Measurements from ENCODE around the gene NEDD8. TPM values are rescaled to one million over a fixed set of nuclear protein-coding genes. Genes with fewer than 3 reads are reported as not detected.

Gene NEDD8
- total RNA-seq, 1 experiment from 2014 or later: 178 TPM

DNA sequence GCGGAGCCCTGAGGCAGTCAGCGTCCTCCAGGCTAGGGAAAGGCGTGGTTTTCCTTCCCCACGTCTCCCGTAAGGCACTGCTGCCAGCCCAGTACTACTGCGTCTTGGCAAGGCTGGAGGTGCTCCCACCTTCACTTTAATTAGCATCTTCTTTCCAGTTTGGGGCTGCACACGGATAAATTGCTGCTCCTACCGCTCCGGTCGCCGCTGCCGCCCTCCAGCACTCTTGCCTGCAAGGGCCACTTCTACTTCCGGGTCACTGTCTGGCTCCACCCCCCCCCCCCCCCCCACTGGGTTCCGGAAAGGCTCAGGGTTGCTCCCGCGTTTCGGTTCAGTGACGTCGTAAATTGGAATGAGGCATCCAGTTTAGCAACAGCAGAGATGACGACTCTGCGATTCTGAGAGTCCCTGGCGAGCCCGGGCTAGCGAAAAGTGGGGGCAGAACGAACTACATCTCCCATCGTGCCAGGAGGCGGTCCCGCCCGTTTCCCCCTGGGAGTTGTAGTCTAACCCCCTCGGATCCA is at the start of gene NEDD8 (continued):
- TF ChIP-seq CTCF (IDR thresholded peaks at IDR 0.05 in 2 of 3, conservative IDR thresholded peaks at IDR 0.05 in 1 of 3; ENCODE audit: borderline replicate concordance in 1 of 3, insufficient read depth in 1 of 3, low read depth in 2 of 3, low read length in 2 of 3) (no peak), CBX3 (IDR thresholded peaks at IDR 0.05; ENCODE audit: low read depth) (no peak), SIN3A (IDR thresholded peaks at IDR 0.05; ENCODE audit: low read depth) (no peak)
- TF ChIP-seq, protein P1, sequence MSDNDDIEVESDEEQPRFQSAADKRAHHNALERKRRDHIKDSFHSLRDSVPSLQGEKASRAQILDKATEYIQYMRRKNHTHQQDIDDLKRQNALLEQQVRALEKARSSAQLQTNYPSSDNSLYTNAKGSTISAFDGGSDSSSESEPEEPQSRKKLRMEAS (IDR thresholded peaks at IDR 0.05): peak; percentile 63; the same call in 1 of the 2 replicates

- no peak overlapping the region for H3K9ac ChIP-seq (ENCODE audit: low read length)
- ChIA-PET CTCF (interaction anchor here (1.4 kb wide), 1 partner anchor 16 kb away, joined by 3 read pairs; no protein-coding TSS in a partner anchor), POLR2A (no interaction called here), RAD21 (ENCODE audit: low non-redundant PET in 1 of 2, low total read pairs in 2 of 2, uncharacterized antibody in 2 of 2, unreplicated experiment in 2 of 2) (no interaction called here)
- intact Hi-C loops (cut with micrococcal nuclease): no loop called here
- no TSS peak for BruUV-seq (replicated peaks)
- H3K9me3 ChIP-seq (ENCODE audit: control insufficient read depth in 1 of 2, insufficient read depth in 1 of 2, low read depth in 1 of 2, low read length in 2 of 2): no peaks in the 10 kb centered on the region
- no peaks in the 10 kb centered on the region for H3K4me1 ChIP-seq (ENCODE audit: control insufficient read depth in 1 of 2, insufficient read depth in 2 of 2, low read length in 2 of 2)
- DNase-seq (ENCODE audit: low read depth, low spot score): no peak
- H3K79me2 ChIP-seq (ENCODE audit: insufficient read depth, low read length): no peaks in the 10 kb centered on the region
- no peaks in the 10 kb centered on the region for H4K20me1 ChIP-seq (ENCODE audit: insufficient read depth)
- H3K27me3 ChIP-seq (ENCODE audit: insufficient read depth, low read length): no peaks in the 10 kb centered on the region
- no peak overlapping the region for H2AFZ ChIP-seq (ENCODE audit: low read depth, low read length, poor library complexity, severe bottlenecking)
- H3K9me2 ChIP-seq (ENCODE audit: insufficient read depth): no peaks in the 10 kb centered on the region
- H3K4me3 ChIP-seq (replicated peaks in 1 of 2; ENCODE audit: low read depth in 1 of 2, low read length in 2 of 2): no peak overlapping the region
- H3K4me2 ChIP-seq (ENCODE audit: low read length): no peak overlapping the region
- H3K27ac ChIP-seq (ENCODE audit: low read depth, low read length): no peak overlapping the region
- no peaks in the 10 kb centered on the region for H3K36me3 ChIP-seq (ENCODE audit: control insufficient read depth in 1 of 2, insufficient read depth in 2 of 2, low read length in 2 of 2)
- no peak for ATAC-seq
- TF ChIP-seq EZH2 (IDR thresholded peaks at IDR 0.05) (no peak), JUND (IDR thresholded peaks at IDR 0.05) (no peak), SIN3A (IDR thresholded peaks at IDR 0.05; ENCODE audit: low read depth) (no peak), ELF1 (IDR thresholded peaks at IDR 0.05; ENCODE audit: borderline replicate concordance, low read depth) (no peak), CBX3 (IDR thresholded peaks at IDR 0.05; ENCODE audit: low read depth) (no peak), YY1 (IDR thresholded peaks at IDR 0.05; ENCODE audit: extremely low read depth, insufficient replicate concordance, low read depth, low read length) (no peak), ZNF274 (IDR thresholded peaks at IDR 0.05; ENCODE audit: low read depth, low read length) (no peak), TCF7L2 (IDR thresholded peaks at IDR 0.05; ENCODE audit: borderline replicate concordance, extremely low read depth, insufficient read depth, insufficient read length) (no peak), FOSL1 (IDR thresholded peaks at IDR 0.05; ENCODE audit: low read depth) (no peak), SP1 (IDR thresholded peaks at IDR 0.05; ENCODE audit: low read depth) (no peak), EGR1 (IDR thresholded peaks at IDR 0.05; ENCODE audit: low read depth) (no peak), REST (IDR thresholded peaks at IDR 0.05; ENCODE audit: low read depth) (no peak), ZFX (IDR thresholded peaks at IDR 0.05) (no peak)
- TF ChIP-seq, protein P2, sequence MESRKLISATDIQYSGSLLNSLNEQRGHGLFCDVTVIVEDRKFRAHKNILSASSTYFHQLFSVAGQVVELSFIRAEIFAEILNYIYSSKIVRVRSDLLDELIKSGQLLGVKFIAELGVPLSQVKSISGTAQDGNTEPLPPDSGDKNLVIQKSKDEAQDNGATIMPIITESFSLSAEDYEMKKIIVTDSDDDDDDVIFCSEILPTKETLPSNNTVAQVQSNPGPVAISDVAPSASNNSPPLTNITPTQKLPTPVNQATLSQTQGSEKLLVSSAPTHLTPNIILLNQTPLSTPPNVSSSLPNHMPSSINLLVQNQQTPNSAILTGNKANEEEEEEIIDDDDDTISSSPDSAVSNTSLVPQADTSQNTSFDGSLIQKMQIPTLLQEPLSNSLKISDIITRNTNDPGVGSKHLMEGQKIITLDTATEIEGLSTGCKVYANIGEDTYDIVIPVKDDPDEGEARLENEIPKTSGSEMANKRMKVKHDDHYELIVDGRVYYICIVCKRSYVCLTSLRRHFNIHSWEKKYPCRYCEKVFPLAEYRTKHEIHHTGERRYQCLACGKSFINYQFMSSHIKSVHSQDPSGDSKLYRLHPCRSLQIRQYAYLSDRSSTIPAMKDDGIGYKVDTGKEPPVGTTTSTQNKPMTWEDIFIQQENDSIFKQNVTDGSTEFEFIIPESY (IDR thresholded peaks at IDR 0.05; ENCODE audit: extremely low read depth, insufficient replicate concordance, low read length): no peak
- TF ChIP-seq, protein P1 (IDR thresholded peaks at IDR 0.05): no peak
- TF ChIP-seq, protein P3, sequence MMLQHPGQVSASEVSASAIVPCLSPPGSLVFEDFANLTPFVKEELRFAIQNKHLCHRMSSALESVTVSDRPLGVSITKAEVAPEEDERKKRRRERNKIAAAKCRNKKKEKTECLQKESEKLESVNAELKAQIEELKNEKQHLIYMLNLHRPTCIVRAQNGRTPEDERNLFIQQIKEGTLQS (IDR thresholded peaks at IDR 0.05): no peak
These were observed 49.5 kb upstream of the NEDD8 start for GRCh38 chr14:24281636-24282035.

Data from HCT116 (cell line).